Adipocyte (in vitro differentiated cells): ENCODE data around the gene ASRGL1.
"Not testable (repeated sequence)": the region's sequence is repeated elsewhere in the genome, so short reads cannot be mapped to it uniquely, and the experiment has no call there.

Experiments
- DNase-seq: peaks from one replicate; pipeline ENCODE4 v3.0.0-alpha.2; 2015; ENCODE audit warnings: low read depth
- H3K27me3 ChIP-seq: replicated peaks from 2 replicates; pipeline ENCODE4 v1.7.0; 2013; ENCODE audit warnings: mild to moderate bottlenecking, low read length, moderate library complexity; ENCODE audit not compliant: control insufficient read depth, insufficient read depth
- H3K36me3 ChIP-seq: 2 replicates; pipeline ENCODE4 v1.7.0; 2013; ENCODE audit warnings: low read length, mild to moderate bottlenecking, moderate library complexity; ENCODE audit not compliant: control insufficient read depth, insufficient read depth, severe bottlenecking
- H3K4me1 ChIP-seq: 2 replicates; pipeline ENCODE4 v1.7.0; 2013; ENCODE audit warnings: mild to moderate bottlenecking, low read length, moderate library complexity; ENCODE audit not compliant: control insufficient read depth, insufficient read depth
- H3K4me3 ChIP-seq: 2 replicates; pipeline ENCODE4 v1.7.0; 2013; ENCODE audit warnings: mild to moderate bottlenecking, low read length, moderate library complexity
- H3K9ac ChIP-seq: 2 replicates; pipeline ENCODE4 v1.7.0; 2013; ENCODE audit warnings: mild to moderate bottlenecking, low read length, moderate library complexity
- H3K9me3 ChIP-seq: 2 replicates; pipeline ENCODE4 v1.7.0; 2013; ENCODE audit warnings: mild to moderate bottlenecking, low read length, moderate library complexity; ENCODE audit not compliant: control insufficient read depth

Gene ASRGL1

GRCh38 chr11:62353841-62354240, 16.6 kb downstream of the ASRGL1 start:
- Histone ChIP-seq H3K4me3 (no peak overlapping the region), H3K9me3 (no peaks in the 10 kb centered on the region), H3K27me3 (peaks cover 12% of the 10 kb centered on the region), H3K4me1 (no peaks in the 10 kb centered on the region), H3K36me3 (no peaks in the 10 kb centered on the region), H3K9ac (no peak overlapping the region)
- no peak for DNase-seq

- Histone ChIP-seq H3K36me3 (no peaks in the 10 kb centered on the region), H3K9ac (no peak overlapping the region), H3K4me1 (no peaks in the 10 kb centered on the region), H3K9me3 (no peaks in the 10 kb centered on the region), H3K27me3 (no peaks in the 10 kb centered on the region), H3K4me3 (no peak overlapping the region)
- no peak for DNase-seq
Observed at GRCh38 chr11:62358273-62358672, 21.0 kb downstream of the ASRGL1 start.

GRCh38 chr11:62359475-62359874, 22.2 kb downstream of the ASRGL1 start:
- no peak overlapping the region for H3K9ac ChIP-seq
- H3K36me3 ChIP-seq: no peaks in the 10 kb centered on the region
- no peak for DNase-seq
- H3K27me3 ChIP-seq: no peaks in the 10 kb centered on the region
- no peak overlapping the region for H3K4me3 ChIP-seq
- H3K9me3 ChIP-seq: no peaks in the 10 kb centered on the region
- no peaks in the 10 kb centered on the region for H3K4me1 ChIP-seq

DNA sequence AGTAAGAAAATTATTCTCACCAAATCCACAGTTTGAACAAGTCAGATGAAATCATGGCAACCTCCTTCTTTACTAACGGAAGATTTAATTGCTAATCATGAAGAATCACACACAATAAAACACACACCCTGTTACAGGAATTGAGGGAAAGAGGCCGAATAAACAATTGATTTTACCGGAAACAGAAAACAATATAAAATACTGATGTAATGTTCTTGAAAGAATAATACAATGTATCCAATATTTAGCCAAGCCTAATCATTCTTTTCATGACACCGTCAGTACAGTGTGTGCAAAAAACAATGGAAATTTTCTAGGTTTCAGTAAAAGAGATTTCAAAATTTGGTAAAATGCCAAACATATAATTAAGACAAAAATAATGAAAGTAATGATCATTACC, 23.4 kb downstream of the ASRGL1 start:
- DNase-seq: no peak
- no peak overlapping the region for H3K9ac ChIP-seq
- H3K4me1 ChIP-seq: no peaks in the 10 kb centered on the region
- H3K4me3 ChIP-seq: no peak overlapping the region
- H3K36me3 ChIP-seq: no peaks in the 10 kb centered on the region
- no peaks in the 10 kb centered on the region for H3K27me3 ChIP-seq
- no peaks in the 10 kb centered on the region for H3K9me3 ChIP-seq

DNA sequence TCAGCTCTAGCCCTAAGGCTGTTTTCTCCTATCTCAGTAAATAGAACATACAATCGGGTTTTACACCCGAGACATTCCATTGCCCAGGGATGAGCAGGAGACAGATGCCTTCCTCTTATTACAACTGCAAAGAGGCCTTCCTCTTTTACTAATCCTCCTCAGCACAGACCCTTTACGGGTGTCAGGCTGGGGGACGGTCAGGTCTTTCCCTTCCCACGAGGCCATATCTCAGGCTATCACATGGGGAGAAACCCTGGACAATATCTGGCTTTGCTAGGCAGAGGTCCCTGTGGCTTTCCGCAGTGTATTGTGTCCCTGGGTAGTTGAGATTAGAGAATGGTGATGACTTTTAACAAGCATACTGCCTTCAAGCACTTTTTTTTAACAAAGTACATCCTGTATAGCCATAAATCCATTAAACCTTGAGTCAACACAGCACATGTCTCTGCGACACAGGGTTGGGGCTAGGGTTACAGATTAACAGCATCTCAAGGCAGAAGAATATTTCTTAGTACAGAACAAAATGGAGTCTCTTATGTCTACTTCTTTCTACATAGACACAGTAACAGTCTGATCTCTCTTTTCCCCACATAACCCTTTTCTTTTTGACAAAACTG, 31.7 kb downstream of the ASRGL1 start:
- not testable (repeated sequence) for H3K4me3 ChIP-seq, DNase-seq, H3K9me3 ChIP-seq, H3K4me1 ChIP-seq, H3K36me3 ChIP-seq, H3K9ac ChIP-seq
- H3K27me3 ChIP-seq: peaks cover 12% of the 10 kb centered on the region

GRCh38 chr11:62370743-62371440, 33.6 kb downstream of the ASRGL1 start:
- Histone ChIP-seq H3K36me3 (no peaks in the 10 kb centered on the region), H3K9me3 (no peaks in the 10 kb centered on the region), H3K4me1 (no peaks in the 10 kb centered on the region), H3K27me3 (peaks cover 21% of the 10 kb centered on the region), H3K9ac (no peak overlapping the region), H3K4me3 (no peak overlapping the region)
- DNase-seq: no peak

DNA sequence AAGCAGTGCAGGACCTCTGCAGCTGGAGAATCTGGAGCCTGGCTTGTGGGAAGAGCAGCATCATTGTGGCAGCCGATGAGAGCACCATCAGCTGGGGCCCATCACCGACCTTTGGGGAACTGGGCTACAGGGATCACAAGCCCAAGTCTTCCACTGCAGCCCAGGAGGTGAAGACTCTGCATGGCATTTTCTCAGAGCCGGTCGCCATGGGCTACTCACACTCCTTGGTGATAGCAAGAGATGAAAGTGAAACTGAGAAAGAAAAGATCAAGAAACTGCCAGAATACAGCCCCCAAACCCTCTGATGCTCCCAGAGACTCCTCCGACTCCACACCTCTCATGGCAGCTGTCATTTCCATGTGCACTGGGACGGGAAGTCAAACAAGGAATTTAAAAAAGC, 35.6 kb downstream of the ASRGL1 start:
- Histone ChIP-seq H3K4me1 (no peaks in the 10 kb centered on the region), H3K9me3 (no peaks in the 10 kb centered on the region), H3K9ac (no peak overlapping the region), H3K4me3 (no peak overlapping the region), H3K36me3 (no peaks in the 10 kb centered on the region), H3K27me3 (peaks cover 21% of the 10 kb centered on the region)
- DNase-seq: no peak

DNA sequence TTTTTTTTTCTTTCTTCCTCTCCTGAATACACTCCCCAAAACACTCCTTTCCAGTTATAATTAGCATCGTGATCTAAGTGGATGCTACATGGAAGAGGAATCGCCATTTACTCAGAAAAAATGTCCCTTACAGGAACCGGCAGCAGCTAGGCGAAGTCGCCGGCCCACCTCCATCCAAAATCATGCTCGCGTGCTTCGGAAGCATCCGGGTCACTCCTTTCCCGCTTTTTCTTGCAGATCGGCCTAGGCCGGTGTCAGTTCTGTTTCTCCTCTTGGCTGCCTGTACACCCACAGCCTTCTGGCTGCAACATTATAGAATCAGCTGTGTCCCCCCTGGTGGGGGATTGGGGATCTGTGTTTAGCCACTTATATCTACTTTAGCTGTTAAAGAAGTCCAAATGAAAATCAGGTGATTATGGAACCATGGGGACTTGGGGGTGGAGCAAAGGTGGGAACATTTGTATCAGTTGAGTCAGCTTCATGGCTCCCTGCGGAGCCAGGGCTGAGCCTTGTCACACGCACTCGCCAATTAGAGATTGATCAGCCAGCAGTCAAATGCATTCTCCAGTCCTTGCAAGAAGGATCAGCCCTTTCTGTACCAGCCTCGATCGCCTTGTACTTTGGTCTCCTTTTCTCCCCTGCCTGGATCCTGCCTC, 36.3 kb downstream of the ASRGL1 start:
- Histone ChIP-seq H3K9ac (no peak overlapping the region), H3K9me3 (no peaks in the 10 kb centered on the region), H3K27me3 (peaks cover 21% of the 10 kb centered on the region), H3K4me3 (no peak overlapping the region), H3K36me3 (no peaks in the 10 kb centered on the region), H3K4me1 (no peaks in the 10 kb centered on the region)
- DNase-seq: no peak

- Histone ChIP-seq H3K9ac (no peak overlapping the region), H3K4me3 (no peak overlapping the region), H3K36me3 (no peaks in the 10 kb centered on the region), H3K4me1 (no peaks in the 10 kb centered on the region), H3K9me3 (no peaks in the 10 kb centered on the region), H3K27me3 (peaks cover 21% of the 10 kb centered on the region)
- no peak for DNase-seq
Observed at GRCh38 chr11:62374801-62375200, 37.6 kb downstream of the ASRGL1 start.

DNA sequence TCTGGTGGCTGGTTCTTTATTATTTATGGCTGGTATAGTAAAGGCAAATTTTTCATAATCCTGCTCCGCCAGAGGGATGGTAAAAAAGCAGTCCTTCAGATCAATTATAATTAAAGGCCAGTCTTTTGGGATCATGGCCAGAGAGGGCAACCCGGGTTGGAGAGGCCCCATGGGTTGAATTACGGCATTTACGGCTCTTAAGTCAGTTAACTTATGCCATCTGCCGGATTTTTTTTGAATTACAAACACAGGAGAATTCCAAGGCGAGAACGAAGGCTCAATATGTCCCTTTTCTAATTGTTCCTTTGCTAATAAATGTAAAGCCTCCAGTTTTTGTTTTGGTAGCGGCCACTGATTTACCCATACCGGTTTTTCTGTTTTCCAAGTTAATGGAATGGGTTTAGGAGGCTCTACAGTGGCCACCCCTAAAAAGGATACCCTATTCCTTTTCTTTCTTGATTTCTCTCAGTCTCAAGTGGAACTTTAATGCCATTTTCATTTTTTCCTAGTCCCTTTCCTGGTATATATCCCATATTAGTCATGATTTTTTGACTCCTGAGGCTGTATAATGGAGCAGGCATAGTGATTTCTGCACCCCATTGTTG, 41.3 kb downstream of the ASRGL1 start:
- H3K4me1 ChIP-seq, H3K36me3 ChIP-seq, H3K9me3 ChIP-seq, H3K9ac ChIP-seq, H3K4me3 ChIP-seq: not testable (repeated sequence)
- H3K27me3 ChIP-seq: peaks cover 11% of the 10 kb centered on the region
- peak; percentile 83 for DNase-seq

GRCh38 chr11:62379586-62379985, 42.3 kb downstream of the ASRGL1 start:
- not testable (repeated sequence) for H3K4me3 ChIP-seq, H3K4me1 ChIP-seq, DNase-seq, H3K36me3 ChIP-seq, H3K27me3 ChIP-seq, H3K9me3 ChIP-seq, H3K9ac ChIP-seq
